Motor neuron (in vitro differentiated cells): Measurements from ENCODE around the gene CFAP46. TPM values are rescaled to one million over a fixed set of nuclear protein-coding genes. Genes with fewer than 3 reads are reported as not detected.
A peak's percentile ranks its signal among the peaks of the same experiment; 100 is the strongest.
"Not testable (repeated sequence)": the region's sequence is repeated elsewhere in the genome, so short reads cannot be mapped to it uniquely, and the experiment has no call there.

Experiments
- ATAC-seq, 8 experiments: fragments of 200-7000 bp; cut with Tn5 transposase; replicated peaks in 6 of 8; 2 replicates each; pipeline ENCODE4 v1.8.0; 2021; ENCODE audit warnings: mild to moderate bottlenecking in 8 of 8, moderate library complexity in 8 of 8
- H3K27ac ChIP-seq, 2 donors: fragments of 250-450 bp; sonication (Bioruptor Pico); 2 replicates each; pipeline ENCODE4 v1.9.0; 2021; ENCODE audit warnings: antibody characterized with exemption in 2 of 2, mild to moderate bottlenecking in 2 of 2, moderate library complexity in 1 of 2
- H3K4me1 ChIP-seq, 2 donors: fragments of 250-450 bp; sonication (Bioruptor Pico); replicated peaks in 1 of 2; 2 replicates each; pipeline ENCODE4 v1.6.1; 2021; ENCODE audit warnings: antibody characterized with exemption in 2 of 2, mild to moderate bottlenecking in 2 of 2, moderate library complexity in 1 of 2
- H3K4me3 ChIP-seq, 5 donors: fragments of 250-450 bp; sonication (Bioruptor Pico); 2 replicates each; pipeline ENCODE4 v1.9.0; 2021; ENCODE audit warnings: antibody characterized with exemption in 5 of 5, mild to moderate bottlenecking in 5 of 5, moderate library complexity in 4 of 5
- WGBS, 10 experiments: fragments of 450-650 bp; shearing (Covaris generic); methylation state at CpG; one replicate each; pipeline ENCODE4 v1.0.0; 2022; 5-methylcytosine and 5-hydroxymethylcytosine counted together
- in situ Hi-C, 9 experiments: fragments of 400-800 bp; cut with MboI; loops; one replicate each; pipeline ENCODE4 v1.15.0; 2021; ENCODE audit warnings: low sequenced_read_pairs in 9 of 9, low pct_unique_long_range_greater_than_20kb in 2 of 9; ENCODE audit not compliant: unreplicated experiment in 9 of 9
- total RNA-seq, 8 experiments: library from RNA; unstranded; fragments of 300-600 nt; gene quantifications; 2 replicates each; pipeline versions ENCODE4 v1.2.3 to v1.2.4, GENCODE V29; 2022

The CFAP46 gene
- total RNA-seq, 8 experiments from 2014 or later, result 1.2 to 15.5 (median 2.7) TPM

DNA sequence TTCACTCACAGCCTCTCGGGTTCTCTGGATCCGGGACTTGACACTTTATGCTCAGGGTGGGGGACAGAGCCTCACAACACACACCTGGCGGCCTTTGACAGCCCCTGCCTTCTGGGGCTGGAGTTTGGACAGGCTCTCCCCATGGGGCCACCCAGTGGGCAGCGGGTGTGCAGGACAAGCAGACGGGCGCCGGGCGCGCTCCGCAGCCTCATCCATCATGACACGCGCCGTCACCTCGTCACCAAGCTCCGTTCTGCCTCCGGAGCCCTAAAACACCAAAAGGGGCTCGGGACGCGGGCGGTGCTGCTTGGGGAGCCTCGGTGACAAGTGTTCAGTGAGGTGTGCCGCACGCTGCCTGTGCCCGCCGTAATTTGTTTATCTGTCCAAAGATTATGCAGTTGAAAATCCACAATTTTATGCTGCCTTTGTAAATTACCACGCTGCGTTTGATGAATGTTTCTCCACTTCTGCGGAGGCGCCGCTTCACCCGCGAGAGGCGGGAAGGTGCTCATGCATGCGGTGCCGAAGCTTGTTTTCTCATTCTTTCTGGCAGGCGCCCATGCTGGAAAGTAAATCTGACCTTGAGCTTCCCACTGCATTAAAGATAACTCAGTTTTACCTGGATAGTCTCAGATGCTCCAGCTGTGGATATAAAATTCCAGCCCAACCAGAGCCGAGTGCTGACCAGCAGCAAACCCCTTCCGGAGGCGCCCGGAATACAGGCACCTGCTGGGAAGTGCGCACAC lies 162.6 kb downstream of the CFAP46 start:
- H3K27ac ChIP-seq, result no peak overlapping the region
- WGBS, 10 experiments, result 70 to 88% (median 84%) methylated on average over 2 to 24 of the region's 41 CpGs; no CpG with 5 or more reads in 6 of the 10 experiments

GRCh38 chr10:132777441-132777840 lies 164.9 kb downstream of the CFAP46 start:
- ATAC-seq, result no peak
- Histone ChIP-seq H3K27ac (no peak overlapping the region), H3K4me3 (no peak overlapping the region), H3K4me1 (peaks cover 3 to 4% of the 10 kb centered on the region in 2 donors)
- in situ Hi-C loops, result loop anchor here in 1 of 9 experiments (25.0 kb wide), 1 partner anchor 115 kb away; no protein-coding TSS in a partner anchor
- 89 to 100% (median 98%) methylated on average over 1 to 8 of the region's 14 CpGs; no CpG with 5 or more reads in 6 of the 10 experiments for WGBS, 10 experiments

More for the DNA sequence above, 162.6 kb downstream of the CFAP46 start:
- Histone ChIP-seq H3K4me3 (no peak overlapping the region), H3K4me1 (peaks cover 8 to 21% of the 10 kb centered on the region in 2 donors)
- ATAC-seq, result no peak
- in situ Hi-C loops, result loop anchor here in 1 of 9 experiments (25.0 kb wide), 1 partner anchor 117 kb away; no protein-coding TSS in a partner anchor

DNA sequence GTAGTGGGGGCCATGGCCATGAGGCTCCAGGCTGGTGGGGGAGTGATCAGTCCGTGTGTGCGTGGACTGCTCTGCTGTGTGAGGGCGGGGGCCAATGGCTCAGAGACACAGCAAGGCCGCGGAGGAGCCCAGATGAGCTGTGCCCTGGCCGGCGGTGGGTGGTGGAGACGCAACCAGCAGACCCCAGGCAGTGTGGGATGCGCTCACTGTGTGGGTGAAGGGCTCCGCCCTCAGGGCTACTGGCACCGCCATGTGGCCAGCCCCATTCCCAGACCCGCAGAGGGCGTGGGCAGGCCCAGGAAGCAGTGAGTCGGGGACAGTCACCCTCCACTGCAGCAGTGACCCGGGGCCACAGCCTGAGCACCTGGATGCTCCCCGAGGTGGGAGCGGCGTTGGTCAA lies 165.5 kb downstream of the CFAP46 start:
- ATAC-seq, result no peak
- peaks cover 3 to 4% of the 10 kb centered on the region in 2 donors for H3K4me1 ChIP-seq
- 91% methylated on average over 6 of the region's 18 CpGs; no CpG with 5 or more reads in 9 of the 10 experiments for WGBS, 10 experiments
- H3K27ac ChIP-seq, result no peak overlapping the region
- in situ Hi-C loops, result loop anchor here in 1 of 9 experiments (25.0 kb wide), 1 partner anchor 115 kb away; no protein-coding TSS in a partner anchor
- H3K4me3 ChIP-seq, result no peak overlapping the region

DNA sequence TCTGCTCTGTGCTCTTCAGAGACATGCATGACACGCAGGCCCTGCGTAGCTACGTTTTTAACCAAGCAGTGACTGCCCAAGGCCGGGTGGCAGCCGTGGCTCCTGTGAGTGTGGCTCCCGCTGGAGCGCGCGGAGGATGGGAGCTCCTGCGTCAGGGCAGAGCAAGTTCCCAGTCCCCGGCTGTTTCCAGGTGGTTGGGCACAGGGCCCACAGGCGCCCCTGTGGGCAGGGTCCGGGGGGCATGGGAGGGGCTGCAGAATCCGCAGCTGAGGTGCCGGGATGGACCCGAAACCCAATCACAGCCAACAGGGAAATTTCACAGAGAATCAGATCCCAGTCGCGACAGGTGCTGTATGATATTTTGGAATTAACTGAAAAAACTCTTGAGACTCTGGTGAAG lies 166.2 kb downstream of the CFAP46 start:
- H3K4me1 ChIP-seq, result peaks cover 3 to 4% of the 10 kb centered on the region in 2 donors
- no peak for ATAC-seq
- WGBS, 10 experiments, result 95 to 100% (median 100%) methylated on average over 2 to 6 of the region's 18 CpGs; no CpG with 5 or more reads in 7 of the 10 experiments
- in situ Hi-C loops, result loop anchor here in 1 of 9 experiments (25.0 kb wide), 1 partner anchor 114 kb away; no protein-coding TSS in a partner anchor
- H3K4me3 ChIP-seq, result no peak overlapping the region
- H3K27ac ChIP-seq, result no peak overlapping the region

DNA sequence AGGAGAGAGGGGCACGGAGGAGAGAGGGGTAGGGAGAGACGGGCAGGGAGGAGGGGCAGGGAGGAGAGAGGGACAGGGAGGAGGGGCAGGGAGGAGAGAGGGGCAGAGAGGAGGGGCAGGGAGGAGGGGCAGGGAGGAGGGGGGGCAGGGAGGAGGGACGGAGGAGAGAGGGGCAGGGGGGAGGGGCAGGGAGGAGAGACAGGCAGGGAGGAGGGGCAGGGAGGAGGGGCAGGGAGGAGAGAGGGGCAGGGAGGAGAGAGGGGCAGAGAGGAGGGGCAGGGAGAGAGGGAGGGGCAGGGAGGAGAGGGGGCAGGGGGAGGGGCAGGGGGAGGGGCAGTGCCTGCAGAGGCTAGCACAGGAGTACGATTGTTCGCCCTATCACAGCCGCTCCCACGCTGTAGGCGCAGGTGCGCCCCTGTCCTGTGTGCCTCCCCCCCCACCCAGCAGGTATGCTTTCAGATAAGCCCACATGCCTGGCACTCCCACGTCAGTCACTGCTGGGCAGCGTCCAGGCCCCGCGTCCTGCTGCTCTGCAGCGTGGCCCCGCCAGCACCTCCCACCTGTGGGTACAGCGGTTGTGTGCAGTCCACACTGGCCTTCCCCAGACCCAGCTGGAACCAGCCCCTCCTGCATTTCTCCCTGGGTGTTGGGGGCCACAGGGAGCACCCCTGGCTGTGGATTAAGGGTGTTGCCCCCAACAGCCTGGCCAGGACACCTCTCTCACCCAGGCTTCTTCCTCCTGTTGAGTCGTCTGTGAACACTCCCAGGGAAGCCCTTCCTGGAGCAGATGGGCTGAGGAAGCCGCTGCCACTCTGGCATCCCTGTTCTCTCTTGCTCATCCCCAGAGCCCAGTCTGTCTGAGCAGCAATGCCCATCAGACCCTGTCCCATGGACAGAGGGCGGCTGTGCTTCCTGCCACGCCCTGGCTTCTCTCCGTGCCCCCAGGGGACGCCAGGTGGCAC lies 167.2 kb downstream of the CFAP46 start:
- in situ Hi-C loops, result loop anchor here in 2 of 9 experiments (25.0 kb wide), 1 partner anchor 113 kb away; no protein-coding TSS in a partner anchor
- no peak overlapping the region for H3K4me3 ChIP-seq
- 80 to 90% (median 80%) methylated on average over 1 to 4 of the region's 22 CpGs; no CpG with 5 or more reads in 5 of the 10 experiments for WGBS, 10 experiments
- peaks cover 3 to 4% of the 10 kb centered on the region in 2 donors for H3K4me1 ChIP-seq
- no peak overlapping the region for H3K27ac ChIP-seq
- ATAC-seq, result peak in 3 of 8 experiments; percentile 17 to 28 (median 17)

DNA sequence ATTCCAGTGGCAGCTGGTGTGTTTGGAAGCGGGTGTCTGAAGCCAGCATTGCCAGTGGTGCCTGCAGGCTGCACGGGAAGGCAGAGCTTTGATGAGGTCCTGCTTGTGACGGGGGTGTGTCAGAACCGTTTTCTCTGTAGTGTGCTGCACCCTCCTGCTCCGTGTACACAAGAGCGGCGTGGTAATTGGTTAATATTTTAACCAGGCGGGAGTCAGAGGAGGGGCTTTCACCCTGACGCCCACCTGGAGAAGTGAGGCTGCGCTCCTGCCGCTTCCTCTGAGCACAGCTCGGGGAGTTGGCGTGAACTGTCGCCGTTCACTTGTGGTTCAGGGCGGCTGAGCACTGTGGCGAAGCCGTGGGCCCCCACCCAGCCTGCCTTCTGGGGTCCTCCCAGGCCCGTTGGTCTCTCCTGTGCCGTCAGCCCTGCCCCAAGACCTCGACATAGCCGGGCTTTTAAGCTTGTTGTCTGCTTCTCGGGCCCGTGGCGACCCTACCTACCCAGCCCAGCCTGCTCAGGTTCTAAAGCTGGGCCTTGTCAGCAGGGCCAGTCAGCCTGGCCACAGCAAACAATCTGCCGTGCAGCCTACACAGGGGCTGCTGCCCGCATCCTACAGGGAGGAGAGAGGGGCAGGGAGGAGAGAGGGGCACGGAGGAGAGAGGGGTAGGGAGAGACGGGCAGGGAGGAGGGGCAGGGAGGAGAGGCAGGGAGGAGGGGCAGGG lies 168.0 kb downstream of the CFAP46 start:
- in situ Hi-C loops, result loop anchor here in 1 of 9 experiments (25.0 kb wide), 1 partner anchor 112 kb away; no protein-coding TSS in a partner anchor
- peaks cover 3 to 4% of the 10 kb centered on the region in 2 donors for H3K4me1 ChIP-seq
- H3K27ac ChIP-seq, result peak overlapping the region in 1 of 2 donors; percentile 6
- peak in 5 of 8 experiments; percentile 77 to 83 (median 79) for ATAC-seq
- WGBS, 10 experiments, result 40 to 67% (median 53%) methylated on average over 2 to 12 of the region's 29 CpGs; no CpG with 5 or more reads in 6 of the 10 experiments
- no peak overlapping the region for H3K4me3 ChIP-seq

- ATAC-seq, H3K27ac ChIP-seq, H3K4me1 ChIP-seq, H3K4me3 ChIP-seq: not testable (repeated sequence)
- in situ Hi-C loops, result loop anchor here in 1 of 9 experiments (25.0 kb wide), 1 partner anchor 111 kb away; no protein-coding TSS in a partner anchor
- WGBS, 10 experiments, result 93% methylated on average over 3 of the region's 25 CpGs; no CpG with 5 or more reads in 9 of the 10 experiments
Measured at GRCh38 chr10:132772816-132773215, 169.6 kb downstream of the CFAP46 start.

DNA sequence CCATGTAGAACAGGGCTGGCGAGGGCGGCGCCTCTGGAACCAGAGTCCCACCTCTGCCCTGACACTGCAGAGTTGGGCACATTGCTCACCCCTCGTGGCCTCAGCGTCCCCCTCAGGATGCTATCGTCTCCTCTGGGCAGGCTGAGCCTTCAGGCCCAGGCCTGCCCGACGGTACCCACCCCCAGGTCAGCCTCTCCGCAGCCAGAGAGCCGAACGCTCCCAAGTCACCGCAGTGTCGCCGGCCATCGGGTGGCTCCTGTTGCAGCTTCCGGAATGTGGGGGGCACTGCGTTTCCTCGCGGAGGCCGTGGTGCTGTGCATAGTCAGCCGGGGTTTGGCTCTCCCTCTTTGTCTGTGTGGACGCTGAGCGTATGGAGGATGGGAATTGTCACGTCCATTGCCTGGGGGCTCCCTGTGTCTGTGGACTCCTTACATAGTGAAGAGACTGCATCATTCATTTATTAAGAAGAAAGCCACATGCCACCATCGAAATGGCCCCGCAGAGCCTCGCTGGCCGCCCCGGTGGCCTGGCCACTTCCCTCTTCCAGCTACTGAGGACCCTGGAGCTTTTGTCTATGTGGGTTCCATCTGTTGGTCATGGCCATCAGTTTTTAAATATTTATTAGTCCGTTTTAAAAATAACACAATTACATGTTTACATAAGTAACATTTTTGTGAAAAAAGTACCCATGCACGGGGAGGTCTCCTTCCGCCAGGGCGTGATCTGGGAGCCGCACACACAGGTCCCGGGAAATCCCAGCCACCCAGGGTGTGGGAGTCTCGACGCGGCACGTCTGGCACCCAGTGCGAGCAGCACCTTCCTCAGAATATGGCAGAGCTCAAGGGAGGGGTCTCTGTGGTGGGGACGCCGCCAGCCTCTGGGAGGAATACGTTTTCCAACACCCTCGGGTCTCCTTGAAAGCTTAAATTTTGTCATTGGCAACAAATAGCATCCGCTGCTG lies 172.0 kb downstream of the CFAP46 start:
- no peak for ATAC-seq
- H3K4me3 ChIP-seq, result no peak overlapping the region
- WGBS, 10 experiments, result 90 to 100% (median 97%) methylated on average over 1 to 20 of the region's 45 CpGs; no CpG with 5 or more reads in 2 of the 10 experiments
- no peak overlapping the region for H3K27ac ChIP-seq
- peaks cover 0 to 2% of the 10 kb centered on the region in 2 donors for H3K4me1 ChIP-seq
- in situ Hi-C loops, result loop anchor here in 1 of 9 experiments (25.0 kb wide), 1 partner anchor 108 kb away; no protein-coding TSS in a partner anchor

GRCh38 chr10:132768346-132769248 lies 173.8 kb downstream of the CFAP46 start:
- 87 to 100% (median 96%) methylated on average over 2 to 28 of the region's 41 CpGs; no CpG with 5 or more reads in 1 of the 10 experiments for WGBS, 10 experiments
- H3K4me3 ChIP-seq, result no peak overlapping the region
- in situ Hi-C loops, result loop anchor here in 1 of 9 experiments (25.0 kb wide), 1 partner anchor 106 kb away; no protein-coding TSS in a partner anchor
- no peak overlapping the region for H3K27ac ChIP-seq
- H3K4me1 ChIP-seq, result no peaks in the 10 kb centered on the region
- no peak for ATAC-seq

DNA sequence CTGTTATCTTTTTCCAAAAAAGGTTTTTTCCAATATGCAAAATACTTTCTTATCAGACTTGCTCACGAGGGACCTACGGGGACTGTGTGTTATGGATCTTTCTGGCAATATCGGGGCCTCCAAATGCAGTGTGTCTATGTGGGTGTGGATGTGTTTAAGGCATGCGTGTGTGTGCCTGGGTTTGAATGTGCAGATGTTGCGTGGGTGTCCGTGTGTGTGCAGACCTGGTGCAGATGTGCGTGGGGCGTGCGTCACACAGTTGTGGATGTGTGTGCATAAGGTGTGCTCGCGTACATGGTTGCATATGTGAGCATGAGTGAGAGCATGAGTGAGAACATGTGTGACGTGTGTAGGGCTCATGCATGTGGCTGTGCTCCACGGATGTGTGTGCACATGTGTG lies 176.1 kb downstream of the CFAP46 start:
- Histone ChIP-seq H3K27ac (no peak overlapping the region), H3K4me3 (no peak overlapping the region), H3K4me1 (no peaks in the 10 kb centered on the region)
- in situ Hi-C loops, result loop anchor here in 1 of 9 experiments (25.0 kb wide), 1 partner anchor 104 kb away; no protein-coding TSS in a partner anchor
- ATAC-seq, result no peak
- WGBS, 10 experiments, result 88 to 100% (median 95%) methylated on average over 1 to 12 of the region's 13 CpGs; no CpG with 5 or more reads in 3 of the 10 experiments
